ENCODE measurements around the gene BABAM2.

BABAM2 gene

GRCh38 chr2:28336982-28337627 lies 446.6 kb downstream of the BABAM2 start (continued):
- TF ChIP-seq ZBTB49 (tag by site-specific recombination; IDR thresholded peaks at IDR 0.05; ENCODE audit: low read depth) (no peak), ZBTB17 (tag by site-specific recombination; IDR thresholded peaks at IDR 0.05) (no peak), ZNF600 (tag by site-specific recombination; IDR thresholded peaks at IDR 0.05) (no peak), ZNF354C (tag by site-specific recombination; IDR thresholded peaks at IDR 0.05; ENCODE audit: borderline replicate concordance, low read depth) (no peak), ZFP69B (tag by site-specific recombination; IDR thresholded peaks at IDR 0.05) (no peak), ZNF837 (tag by site-specific recombination; IDR thresholded peaks at IDR 0.05) (no peak), KLF17 (tag by site-specific recombination; IDR thresholded peaks at IDR 0.05) (no peak), ZNF221 (tag by site-specific recombination; IDR thresholded peaks at IDR 0.05; ENCODE audit: borderline replicate concordance) (no peak), ZNF518A (tag by site-specific recombination; conservative IDR thresholded peaks at IDR 0.05; ENCODE audit: low read depth) (no peak)

GRCh38 chr2:28338046-28338817 lies 447.7 kb downstream of the BABAM2 start:
- no peaks in the 10 kb centered on the region for H3K9me3 ChIP-seq (ENCODE audit: control insufficient read depth, insufficient read depth, low read depth, low read length)
- CTCF ChIA-PET: interaction anchor here (0.6 kb wide), 1 partner anchor 22 kb away, joined by 3 read pairs; no protein-coding TSS in a partner anchor
- TF ChIP-seq ZNF292 (tag by site-specific recombination; IDR thresholded peaks at IDR 0.05; ENCODE audit: borderline replicate concordance, low read depth) (no peak), ZNF391 (tag by site-specific recombination; IDR thresholded peaks at IDR 0.05; ENCODE audit: borderline replicate concordance, low read depth) (no peak), ZBTB7A (tag by site-specific recombination; IDR thresholded peaks at IDR 0.05; ENCODE audit: low read depth) (no peak), ZFHX2 (tag by site-specific recombination; conservative IDR thresholded peaks at IDR 0.05) (no peak), ZNF433 (tag by site-specific recombination; IDR thresholded peaks at IDR 0.05; ENCODE audit: low read depth) (no peak), ZNF341 (tag by site-specific recombination; IDR thresholded peaks at IDR 0.05; ENCODE audit: low read depth) (no peak), ZBTB49 (tag by site-specific recombination; IDR thresholded peaks at IDR 0.05; ENCODE audit: low read depth) (no peak), PRDM6 (tag by site-specific recombination; IDR thresholded peaks at IDR 0.05) (no peak), ZNF529 (tag by site-specific recombination; IDR thresholded peaks at IDR 0.05; ENCODE audit: insufficient replicate concordance) (no peak), EGR2 (tag by site-specific recombination; IDR thresholded peaks at IDR 0.05; ENCODE audit: low read depth) (no peak), ZBTB1 (tag by site-specific recombination; IDR thresholded peaks at IDR 0.05) (no peak), ZNF112 (tag by site-specific recombination; IDR thresholded peaks at IDR 0.05) (no peak), PRDM1 (tag by site-specific recombination; IDR thresholded peaks at IDR 0.05) (no peak), ZNF350 (tag by site-specific recombination; IDR thresholded peaks at IDR 0.05) (no peak)
- POLR2A ChIA-PET: interaction anchor here (0.5 kb wide), 1 partner anchor 593 kb away, joined by 3 read pairs; no protein-coding TSS in a partner anchor
- H3K4me1 ChIP-seq (ENCODE audit: control insufficient read depth, insufficient read depth, low read length): no peaks in the 10 kb centered on the region; the same call in 1 of the 2 replicates
- H3K4me3 ChIP-seq (ENCODE audit: low read depth, low read length): no peak overlapping the region
- no peaks in the 10 kb centered on the region for H3K36me3 ChIP-seq (ENCODE audit: control insufficient read depth in 2 of 2, insufficient read depth in 1 of 2, low read length in 2 of 2)
- H3K27ac ChIP-seq (ENCODE audit: extremely low read depth, low read depth, low read length): no peak overlapping the region
